CMK (cell line): Measurements from ENCODE around the gene EID2B.

Source experiments
- DNase-seq: peaks from one replicate; pipeline ENCODE4 v3.0.0-alpha.2; 2010; ENCODE audit warnings: low read depth

EID2B gene

DNA sequence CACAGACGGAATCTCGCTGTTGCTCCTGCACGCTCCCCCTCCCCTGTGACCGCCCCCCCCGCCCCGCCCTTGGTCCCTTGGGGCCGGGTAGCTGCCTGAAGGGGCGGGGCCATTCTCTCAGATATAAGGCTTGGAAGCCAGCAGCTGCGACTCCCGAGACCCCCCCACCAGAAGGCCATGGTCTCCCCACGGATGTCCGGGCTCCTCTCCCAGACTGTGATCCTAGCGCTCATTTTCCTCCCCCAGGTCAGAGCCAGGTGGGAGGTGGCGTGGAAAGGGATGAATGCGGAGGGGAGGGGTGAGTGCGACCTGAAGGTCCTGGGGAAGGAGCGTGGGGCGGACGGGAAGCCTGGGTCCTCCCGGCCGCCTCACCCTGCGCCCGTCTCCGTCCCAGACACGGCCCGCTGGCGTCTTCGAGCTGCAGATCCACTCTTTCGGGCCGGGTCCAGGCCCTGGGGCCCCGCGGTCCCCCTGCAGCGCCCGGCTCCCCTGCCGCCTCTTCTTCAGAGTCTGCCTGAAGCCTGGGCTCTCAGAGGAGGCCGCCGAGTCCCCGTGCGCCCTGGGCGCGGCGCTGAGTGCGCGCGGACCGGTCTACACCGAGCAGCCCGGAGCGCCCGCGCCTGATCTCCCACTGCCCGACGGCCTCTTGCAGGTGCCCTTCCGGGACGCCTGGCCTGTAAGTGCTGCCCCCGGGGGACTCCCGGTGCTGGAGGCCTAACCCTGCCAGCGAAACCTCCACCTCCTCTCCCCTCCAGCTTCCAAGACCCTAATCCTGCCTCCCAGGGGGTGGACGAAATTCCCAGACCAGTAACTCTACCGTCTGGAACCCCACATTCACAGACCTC lies 33.6 kb downstream of the EID2B start, which contains the start of gene DLL3:
Gene DLL3, plus strand, starts transcription at position 150 of the 845 bp plus-strand sequence. Its CDS starts 28 bp downstream, at position 178.
- DNase-seq: no peak

DNA sequence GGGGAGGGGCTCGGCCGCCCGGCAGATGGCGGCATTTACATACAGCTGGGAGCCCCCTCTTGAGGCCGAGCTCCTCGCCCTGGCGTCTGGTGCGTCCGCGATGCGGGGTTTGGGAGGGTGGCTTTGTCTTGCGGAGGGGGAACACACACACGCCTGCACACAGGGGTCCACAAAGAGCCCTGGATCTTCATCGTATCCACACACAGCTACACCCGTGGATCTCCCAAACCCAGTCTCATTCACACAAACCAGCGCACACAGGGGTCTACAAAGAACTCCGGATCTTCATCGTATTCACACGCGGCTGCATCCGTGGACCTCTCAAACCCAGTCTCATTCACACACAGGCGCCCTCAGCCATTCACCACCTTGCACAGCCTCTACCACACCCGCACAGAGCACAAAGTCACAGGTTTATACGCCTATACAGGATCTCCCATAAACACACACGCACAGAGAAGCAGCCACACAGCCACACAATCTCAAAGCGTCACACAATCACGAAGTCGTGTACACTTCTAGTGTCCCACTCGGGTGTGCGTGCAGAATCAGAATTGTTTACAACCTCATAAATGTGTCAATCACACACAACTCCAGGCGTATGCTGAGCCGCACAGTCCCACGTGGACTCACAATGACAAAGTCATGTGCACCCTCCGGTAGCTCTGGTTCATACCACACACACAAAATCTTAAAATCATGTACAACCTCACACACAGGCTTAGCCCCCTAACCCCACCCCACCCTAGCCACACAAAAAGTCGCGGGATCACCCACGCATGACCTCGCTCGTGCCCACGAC lies 34.5 kb downstream of the EID2B start:
- no peak for DNase-seq

DNA sequence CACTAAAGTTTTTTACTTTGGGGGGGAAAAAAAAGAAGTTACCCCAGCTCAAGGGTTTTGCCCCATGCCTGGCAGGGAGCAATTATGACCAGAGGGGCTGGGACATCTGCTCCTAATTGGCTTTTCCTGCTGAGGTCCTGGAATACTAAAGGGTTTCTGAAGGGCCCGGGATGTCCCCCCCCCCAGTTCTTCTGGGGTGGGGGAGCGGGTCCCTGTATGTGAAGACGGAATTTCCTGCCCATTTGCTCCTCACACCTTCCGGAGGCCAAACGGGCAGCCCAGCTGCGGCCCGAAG lies 35.0 kb downstream of the EID2B start:
- DNase-seq: no peak

DNA sequence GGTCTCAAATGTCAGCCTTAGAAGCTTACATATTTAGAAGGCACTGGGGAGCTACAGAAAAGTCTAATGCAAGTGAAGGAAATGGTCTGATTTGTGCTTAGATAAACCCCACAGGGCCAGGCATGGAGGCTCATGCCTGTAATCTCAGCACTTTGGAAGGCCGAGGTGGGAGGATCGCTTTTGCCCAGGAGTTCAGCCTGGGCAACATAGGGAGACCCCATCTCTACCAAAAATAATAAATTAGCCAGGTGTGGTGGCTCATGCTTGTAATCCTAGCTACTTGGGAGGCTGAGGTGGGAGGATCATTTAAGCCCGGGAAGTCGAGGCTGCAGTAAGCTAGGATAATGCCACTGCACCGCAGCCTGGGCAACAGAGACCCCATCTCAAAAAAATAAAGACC lies 36.6 kb downstream of the EID2B start:
- DNase-seq: no peak

DNA sequence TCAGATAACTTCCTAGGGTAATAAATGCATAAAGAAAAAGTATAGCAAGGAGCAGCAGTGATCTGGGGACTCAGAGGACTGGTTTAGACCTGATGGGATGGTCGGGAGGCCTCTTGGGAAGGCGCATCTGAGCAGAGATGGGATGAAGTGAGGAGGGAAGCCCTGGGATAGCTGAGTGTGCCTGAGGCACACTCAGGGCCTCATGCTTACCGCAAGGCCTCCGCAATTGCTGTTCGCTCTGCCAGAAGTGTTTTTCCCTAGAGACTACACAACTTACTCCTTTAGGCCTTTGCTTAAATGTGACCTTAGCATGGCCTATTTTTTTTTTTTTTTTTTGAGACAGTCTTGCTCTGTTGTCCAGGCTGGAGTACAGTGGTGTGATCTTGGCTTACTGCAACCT lies 38.0 kb downstream of the EID2B start:
- DNase-seq: no peak

DNA sequence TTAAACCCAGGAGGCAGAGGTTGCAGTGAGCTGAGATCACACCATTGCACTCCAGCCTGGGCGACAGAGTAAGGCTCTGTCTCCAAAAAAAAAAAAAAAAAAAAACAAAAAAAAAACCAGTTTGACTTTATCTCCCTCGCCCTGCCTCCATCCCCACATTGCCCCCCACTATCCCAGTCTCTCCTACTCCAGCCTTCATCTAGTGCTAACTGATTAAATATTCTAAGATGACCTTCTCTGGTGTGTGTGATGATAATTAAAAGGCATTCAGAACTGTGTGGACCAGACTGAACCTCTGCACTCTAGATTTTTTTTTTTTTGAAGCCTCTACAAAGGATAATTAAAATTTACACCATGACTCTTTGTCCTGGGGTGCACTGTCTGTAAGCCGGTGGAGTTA lies 39.9 kb downstream of the EID2B start:
- DNase-seq: no peak

DNA sequence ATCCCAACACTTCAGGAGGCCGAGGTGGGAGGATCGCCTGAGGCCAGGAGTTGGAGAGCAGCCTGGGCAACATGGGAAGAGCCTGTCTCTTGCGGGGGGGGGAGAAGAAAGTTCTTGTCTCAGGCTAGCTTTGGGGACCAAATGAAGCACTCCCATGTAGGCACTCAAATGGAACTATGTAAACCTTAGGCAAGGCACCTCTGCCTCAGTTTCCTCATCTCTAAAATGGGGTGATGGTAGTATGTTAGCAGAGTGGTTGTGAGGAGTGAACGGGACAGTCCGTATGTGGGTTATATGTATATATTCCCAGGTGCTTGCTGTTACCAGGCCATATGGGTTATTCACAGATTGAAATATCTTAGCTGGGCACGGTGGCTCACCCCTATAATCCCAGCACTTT lies 40.4 kb downstream of the EID2B start:
- no peak for DNase-seq

DNA sequence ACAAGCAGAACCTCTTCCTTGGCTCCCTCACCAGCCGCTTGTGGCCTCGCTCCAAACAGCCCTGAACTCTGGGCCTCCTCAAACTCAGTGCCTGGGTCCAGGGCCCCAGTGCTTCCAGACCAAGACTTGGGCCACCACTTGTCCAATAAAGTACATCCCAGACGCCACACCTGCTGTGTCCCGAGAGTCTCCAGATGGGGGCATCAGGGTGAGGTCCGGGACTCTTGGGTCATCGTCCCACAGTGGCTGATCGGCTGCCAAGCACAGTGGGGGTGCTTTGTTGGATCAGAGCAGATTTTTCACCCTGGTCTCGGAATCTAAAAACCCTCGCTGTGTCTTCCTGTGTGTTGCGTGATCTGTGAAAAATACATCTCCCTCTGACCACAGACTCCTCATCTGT lies 42.9 kb downstream of the EID2B start:
- no peak for DNase-seq

DNA sequence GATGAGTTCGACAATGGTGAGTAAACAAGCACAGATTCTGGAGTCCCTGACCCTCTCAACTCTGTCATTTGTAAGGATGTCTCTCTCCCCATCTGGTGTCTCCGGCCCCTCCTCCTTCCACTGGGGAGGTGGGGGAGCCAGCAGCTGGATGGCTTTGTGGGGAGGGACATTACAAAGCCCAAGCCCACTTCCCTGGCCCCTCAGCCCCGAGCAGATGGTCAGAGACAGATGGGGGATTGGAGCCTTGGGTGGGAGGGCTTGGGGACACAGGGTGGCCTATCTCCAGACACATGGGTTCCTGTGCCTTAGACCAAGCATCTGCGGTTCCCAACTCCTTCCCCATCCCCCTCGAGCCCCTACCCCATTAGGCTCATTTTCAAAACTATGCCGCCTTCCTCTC lies 49.5 kb downstream of the EID2B start:
- no peak for DNase-seq

DNA sequence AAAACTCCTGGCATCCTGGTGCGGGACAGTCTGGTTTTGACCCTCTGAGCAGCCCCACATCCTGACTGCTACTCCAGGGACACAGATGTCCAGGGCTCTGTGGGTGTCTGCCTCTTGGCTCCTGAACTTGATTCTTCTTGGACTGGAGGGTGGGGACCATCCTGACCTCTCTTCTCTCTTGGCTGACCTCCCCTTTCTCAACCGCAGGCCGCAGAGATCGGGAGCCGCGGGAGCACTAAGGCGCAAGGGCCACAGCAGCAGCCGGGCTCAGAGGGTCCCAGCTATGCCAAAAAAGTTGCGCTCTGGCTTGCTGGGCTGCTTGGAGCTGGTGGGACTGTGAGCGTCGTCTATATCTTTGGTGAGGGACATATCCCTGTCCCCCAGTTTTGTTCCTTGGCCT lies 51.0 kb downstream of the EID2B start:
- no peak for DNase-seq

DNA sequence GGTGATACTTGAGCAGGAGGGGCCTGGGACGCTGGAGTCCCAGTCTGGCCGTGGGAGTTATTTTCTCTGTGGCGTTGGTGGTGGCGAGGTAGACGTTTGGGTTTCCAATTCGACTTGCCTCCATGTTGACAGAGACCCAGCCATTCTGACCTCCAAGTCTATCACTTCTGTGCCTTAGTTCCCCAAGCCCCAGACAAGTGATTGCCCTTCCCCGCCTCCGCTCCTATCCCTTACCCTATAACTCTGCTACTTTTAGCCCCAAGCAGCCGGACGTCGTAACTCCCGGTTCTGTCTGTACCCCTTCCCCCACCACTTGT lies 51.5 kb downstream of the EID2B start:
- no peak for DNase-seq
